Uterus (tissue), 2 donors: ENCODE measurements around the gene RPS25.

Experiments used
- CTCF ChIP-seq, 4 experiments: fragments of 200-600 bp in 2 of 4; fragments of 450-650 bp in 2 of 4; sonication (generic) in 2 of 4; IDR thresholded peaks; one replicate each; pipeline ENCODE4 v1.5.1; 2016 to 2019; ENCODE audit warnings: antibody characterized with exemption in 4 of 4, mild to moderate bottlenecking in 2 of 4, moderate library complexity in 1 of 4
- POLR2A ChIP-seq, 2 donors: fragments of 450-650 bp; IDR thresholded peaks; one replicate each; pipeline ENCODE4 v1.6.1; 2016; ENCODE audit warnings: antibody characterized with exemption in 2 of 2, mild to moderate bottlenecking in 1 of 2, moderate library complexity in 1 of 2

- TF ChIP-seq CTCF (IDR thresholded peaks at IDR 0.05) (no peak), POLR2A (IDR thresholded peaks at IDR 0.05) (no peak)
Observed at GRCh38 chr11:118979434-118979833, 38.7 kb downstream of the RPS25 start.
